HG03175 (cell line): ENCODE data around the gene ATXN7L3.

ENCODE experiments used
- ATAC-seq: cut with Tn5 transposase; IDR thresholded peaks from one replicate; pipeline ENCODE4 v1.9.1; 2021; ENCODE audit warnings: mild to moderate bottlenecking, moderate library complexity; ENCODE audit not compliant: unreplicated experiment

ATXN7L3 gene

GRCh38 chr17:44203731-44204440, 4.2 kb upstream of the ATXN7L3 start:
- no peak for ATAC-seq

- no peak for ATAC-seq
Measured at GRCh38 chr17:44202756-44203155, 3.1 kb upstream of the ATXN7L3 start.

- no peak for ATAC-seq
Measured at GRCh38 chr17:44200478-44201155, 933 bp upstream of the ATXN7L3 start.

GRCh38 chr17:44198721-44199552, 747 bp downstream of the ATXN7L3 start:
- peak; percentile 24 for ATAC-seq

GRCh38 chr17:44197980-44198720, 1.5 kb downstream of the ATXN7L3 start:
- no peak for ATAC-seq

- no peak for ATAC-seq
Measured at GRCh38 chr17:44197107-44197506, 2.6 kb downstream of the ATXN7L3 start.

- no peak for ATAC-seq
Measured at GRCh38 chr17:44193326-44194084, 6.2 kb downstream of the ATXN7L3 start.

- no peak for ATAC-seq
Measured at GRCh38 chr17:44192750-44193149, 6.9 kb downstream of the ATXN7L3 start.

GRCh38 chr17:44191941-44192496, 7.7 kb downstream of the ATXN7L3 start:
- ATAC-seq = no peak

GRCh38 chr17:44191369-44191768, 8.3 kb downstream of the ATXN7L3 start:
- no peak for ATAC-seq

GRCh38 chr17:44190481-44190880, 9.2 kb downstream of the ATXN7L3 start:
- no peak for ATAC-seq

- no peak for ATAC-seq
Measured at GRCh38 chr17:44188576-44189403, 10.9 kb downstream of the ATXN7L3 start.

GRCh38 chr17:44187131-44187899, 12.4 kb downstream of the ATXN7L3 start:
- ATAC-seq = peak; percentile 49

- peak; percentile 91 for ATAC-seq
Measured at GRCh38 chr17:44186307-44187130, 13.2 kb downstream of the ATXN7L3 start, which contains the start of gene TMUB2. Gene TMUB2, plus strand, starts transcription at chr17:44186972. Its CDS starts 737 bp downstream, at chr17:44187709.

GRCh38 chr17:44184212-44184810, 15.4 kb downstream of the ATXN7L3 start:
- no peak for ATAC-seq

- no peak for ATAC-seq
Measured at GRCh38 chr17:44183024-44183423, 16.7 kb downstream of the ATXN7L3 start.

GRCh38 chr17:44178133-44178532, 21.6 kb downstream of the ATXN7L3 start:
- no peak for ATAC-seq
